Measurements from ENCODE around the gene THOP1. TPM values are rescaled to one million over a fixed set of nuclear protein-coding genes. Genes with fewer than 3 reads are reported as not detected.
A peak's percentile ranks its signal among the peaks of the same experiment; 100 is the strongest.

THOP1 gene
- total RNA-seq (2014; rRNA removed; shearing (Covaris generic)): 74.8 and 107 TPM in 2 replicates

DNA sequence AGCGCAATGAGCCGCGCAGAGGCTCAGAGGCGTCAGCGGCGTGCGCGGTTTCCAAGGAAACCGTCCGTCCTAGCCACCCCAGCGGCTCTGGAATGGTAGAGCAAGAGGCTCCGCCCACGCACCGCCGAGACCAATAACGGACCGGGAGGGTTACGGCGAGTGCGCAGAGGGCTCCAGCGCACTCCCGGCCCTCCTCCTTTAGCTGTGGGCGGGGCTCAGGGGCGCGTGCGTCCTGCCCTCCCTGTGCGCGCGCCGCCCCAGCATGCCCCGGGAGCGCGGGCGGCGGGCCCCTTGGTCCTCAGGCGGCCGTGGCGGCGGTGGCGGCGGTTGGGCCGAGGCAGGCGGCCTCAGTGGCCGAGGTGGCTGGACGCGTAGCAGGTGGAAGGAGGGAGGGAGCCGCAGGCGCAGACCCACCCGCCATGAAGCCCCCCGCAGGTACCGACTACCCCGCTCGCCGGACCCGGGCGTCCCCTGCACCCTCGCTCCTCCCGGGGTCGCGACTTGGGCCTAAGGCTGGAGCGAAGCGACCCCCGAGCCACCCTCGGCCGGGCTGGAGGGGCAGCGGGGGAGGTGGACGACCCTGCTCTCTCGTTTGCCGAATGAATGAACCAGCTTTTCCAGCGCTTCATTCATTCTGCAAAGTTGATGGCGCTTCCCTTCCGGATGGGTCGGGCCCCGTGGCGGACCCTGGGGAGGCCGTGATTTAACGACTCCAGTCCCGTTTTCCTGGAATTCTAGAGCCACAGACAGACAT, at the start of gene THOP1:
TSS of gene THOP1 (plus strand) at position 260 of the 754 bp plus-strand sequence. CDS start at position 420, 160 bp downstream.
- DNase-seq (ENCODE audit: low spot score): peak; percentile 98

DNA sequence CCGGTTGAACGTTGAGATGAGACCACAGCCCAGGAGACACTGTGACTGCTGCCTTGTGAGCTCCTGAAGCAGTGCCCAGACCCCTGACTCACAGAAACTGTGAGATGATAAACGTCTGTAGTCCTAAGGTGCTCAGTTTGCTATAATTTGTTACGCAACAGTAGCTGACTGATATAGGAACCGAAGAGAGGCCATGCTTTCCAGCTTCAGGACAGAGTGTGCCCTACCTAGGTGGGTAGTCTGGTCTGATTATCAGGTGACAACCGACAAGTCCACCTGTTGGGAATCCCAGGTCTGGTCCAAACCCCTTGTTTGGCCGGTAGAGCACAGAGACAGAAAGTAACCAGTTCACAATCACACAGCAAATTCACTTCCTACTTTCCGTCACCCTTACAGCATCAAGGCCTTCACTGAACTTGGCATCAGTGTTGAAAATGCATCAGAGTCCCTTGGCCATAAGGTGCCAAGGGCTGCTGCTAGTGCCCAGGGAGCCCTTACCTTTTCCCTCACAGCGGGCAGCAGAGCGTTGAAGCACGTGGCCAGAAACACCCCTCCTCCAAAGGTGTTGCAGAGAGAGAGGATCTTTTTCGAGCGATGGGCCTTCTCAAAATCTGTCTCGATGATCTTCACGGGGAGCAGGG, 48.6 kb upstream of the THOP1 start:
- DNase-seq (ENCODE audit: low spot score): no peak

- peak; percentile 93 for DNase-seq (ENCODE audit: low spot score)
Observed at GRCh38 chr19:2739602-2740313, 45.5 kb upstream of the THOP1 start, which contains the start of gene SLC39A3. Gene SLC39A3, minus strand, starts transcription at chr19:2740017. Its CDS starts 2,760 bp downstream, at chr19:2737257.

GRCh38 chr19:2740314-2740656, 45.0 kb upstream of the THOP1 start:
- no peak for DNase-seq (ENCODE audit: low spot score)

DNA sequence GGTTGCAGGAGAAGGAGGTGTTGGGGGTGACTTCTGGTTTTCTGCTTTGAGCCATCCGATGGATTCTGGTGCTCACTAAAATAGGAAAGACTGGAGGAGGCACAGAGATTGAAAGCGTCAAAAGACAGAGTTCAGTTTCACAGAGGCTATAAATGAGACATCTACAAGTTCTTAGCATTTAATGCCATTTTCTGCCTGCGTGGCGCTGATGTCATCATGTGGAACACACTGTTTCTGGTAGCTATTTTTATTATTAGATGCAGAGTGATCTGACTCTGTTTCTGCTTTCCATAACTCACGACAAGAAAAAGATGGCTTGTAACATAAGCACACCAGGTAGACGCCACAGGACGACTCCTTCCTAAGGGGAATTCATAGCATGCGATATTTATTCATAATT, 42.2 kb upstream of the THOP1 start:
- no peak for DNase-seq (ENCODE audit: low spot score)

GRCh38 chr19:2744113-2744512, 41.2 kb upstream of the THOP1 start:
- DNase-seq (ENCODE audit: low spot score): no peak

DNA sequence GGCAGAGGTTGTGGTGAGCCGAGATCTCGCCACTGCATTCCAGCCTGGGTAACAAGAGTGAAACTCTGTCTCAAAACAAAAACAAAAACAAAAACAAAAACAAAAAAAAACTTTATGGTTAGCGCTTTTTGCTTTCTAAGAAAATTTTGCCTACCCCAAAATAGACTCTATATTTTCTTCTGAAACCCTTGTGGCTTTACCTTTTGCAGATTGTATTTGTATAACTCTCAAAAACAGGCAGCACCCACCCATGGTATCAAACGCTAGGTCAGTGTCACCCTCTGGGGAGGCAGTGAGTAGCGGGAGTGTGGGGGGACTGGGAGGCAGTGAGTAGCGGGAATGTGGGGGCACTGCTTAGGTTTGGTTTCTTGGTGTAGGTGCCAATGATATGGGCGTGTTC, 38.0 kb upstream of the THOP1 start:
- no peak for DNase-seq (ENCODE audit: low spot score)

DNA sequence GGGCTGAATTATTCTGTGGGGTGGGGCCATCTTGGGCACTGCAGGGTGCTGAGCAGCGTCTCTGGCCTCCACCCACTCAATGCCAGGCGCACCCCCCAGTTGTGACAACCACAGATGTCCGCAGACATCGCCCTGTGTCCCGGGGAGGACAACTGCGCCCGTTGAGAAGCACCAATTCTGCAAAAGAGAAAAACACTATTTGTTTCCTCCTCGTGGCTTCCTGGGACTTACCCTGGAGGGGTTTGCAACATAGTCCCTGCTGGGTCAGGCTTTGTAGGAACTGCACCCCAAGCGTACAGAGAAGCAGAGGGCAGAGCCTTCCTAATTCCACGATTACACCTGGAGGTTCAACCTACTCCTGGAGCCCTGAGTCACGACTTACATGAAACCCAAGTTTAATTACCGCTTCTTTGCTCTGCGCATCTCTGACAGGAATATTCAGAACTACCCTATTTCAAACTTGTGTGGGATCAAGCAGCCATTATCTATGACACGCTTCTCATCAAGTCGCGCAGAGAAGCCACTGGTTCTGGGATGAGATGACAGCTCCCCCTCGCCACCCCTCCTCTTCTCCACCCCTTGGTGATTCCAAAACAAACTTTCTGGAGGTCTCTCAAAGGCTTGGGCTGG, 34.4 kb upstream of the THOP1 start:
- DNase-seq (ENCODE audit: low spot score): no peak

DNA sequence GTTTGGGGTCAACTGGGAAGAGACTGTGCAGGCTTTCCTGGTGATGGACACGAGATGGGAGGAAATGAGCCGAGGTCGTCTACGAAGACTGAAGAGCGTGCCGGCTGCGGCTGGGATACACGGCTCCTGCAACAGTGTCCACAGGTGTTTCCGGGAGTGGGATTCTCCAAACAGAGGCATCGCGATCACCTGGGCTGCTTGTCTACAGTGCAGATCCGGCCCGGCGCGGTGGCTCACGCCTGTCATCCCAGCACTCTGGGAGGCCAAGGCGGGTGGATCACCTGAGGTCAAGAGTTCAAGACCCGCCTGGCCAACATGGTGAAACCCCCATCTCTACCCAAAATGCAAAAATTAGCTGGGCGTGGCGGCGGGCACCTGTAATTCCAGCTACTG, 33.9 kb upstream of the THOP1 start:
- no peak for DNase-seq (ENCODE audit: low spot score)

DNA sequence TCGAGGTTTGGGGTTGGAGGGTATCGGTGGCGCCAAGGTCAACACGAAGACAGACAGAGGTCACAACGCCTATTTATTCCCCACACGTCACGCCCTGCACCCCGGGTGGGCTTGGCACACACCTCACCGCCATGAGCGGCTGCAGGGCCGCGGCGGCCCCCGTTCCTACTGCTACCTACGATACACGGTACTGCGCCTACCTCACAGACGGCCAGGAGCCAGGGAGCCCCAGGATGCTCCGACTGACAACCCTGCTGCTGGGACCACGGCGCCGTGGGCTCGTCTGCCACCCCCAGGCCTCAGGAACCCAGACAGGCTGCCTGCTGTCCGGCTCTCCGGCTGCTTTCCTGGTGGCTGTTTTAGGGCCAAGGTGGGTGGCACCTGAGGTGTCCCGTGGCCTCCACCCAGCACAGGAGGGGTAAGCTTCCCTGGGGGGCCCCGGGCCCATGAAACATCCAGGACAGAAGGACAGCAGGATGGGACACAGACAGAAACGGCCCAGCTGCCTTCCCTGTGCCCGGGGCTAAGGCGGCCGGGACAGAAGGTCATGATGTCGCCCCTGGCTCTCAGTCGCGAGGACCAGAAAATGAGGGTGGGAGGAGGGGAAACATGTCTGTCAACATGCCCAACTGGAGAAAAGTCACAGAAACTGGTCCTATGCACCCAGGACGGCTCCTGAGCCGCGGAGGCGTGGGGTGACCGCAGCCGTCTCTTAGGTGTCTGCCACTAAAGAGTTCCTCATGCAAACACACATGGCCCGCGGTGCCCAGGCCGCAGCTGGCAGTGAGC, 30.4 kb upstream of the THOP1 start:
- DNase-seq (ENCODE audit: low spot score): no peak

- no peak for DNase-seq (ENCODE audit: low spot score)
Observed at GRCh38 chr19:2755448-2755705, 29.9 kb upstream of the THOP1 start.

DNA sequence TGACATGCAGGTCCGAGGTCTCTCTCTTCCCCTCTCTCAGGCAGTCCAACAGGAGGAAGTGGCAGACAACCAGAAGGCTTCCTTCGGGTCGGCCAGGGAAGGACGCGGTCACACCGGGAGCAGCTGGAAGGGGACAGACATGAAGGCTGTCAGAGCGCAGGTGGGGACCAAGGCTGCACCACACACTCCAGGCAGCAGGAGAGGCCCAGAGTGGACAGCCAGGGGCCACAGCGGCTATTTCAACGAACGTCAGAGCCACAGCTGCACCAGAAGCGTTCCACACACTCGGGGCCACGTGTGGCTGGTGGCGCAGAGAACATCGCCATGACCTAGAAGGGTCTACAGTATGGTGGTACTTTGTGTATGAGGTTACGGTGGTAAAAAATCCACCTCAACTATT, 29.5 kb upstream of the THOP1 start:
- DNase-seq (ENCODE audit: low spot score): no peak

DNA sequence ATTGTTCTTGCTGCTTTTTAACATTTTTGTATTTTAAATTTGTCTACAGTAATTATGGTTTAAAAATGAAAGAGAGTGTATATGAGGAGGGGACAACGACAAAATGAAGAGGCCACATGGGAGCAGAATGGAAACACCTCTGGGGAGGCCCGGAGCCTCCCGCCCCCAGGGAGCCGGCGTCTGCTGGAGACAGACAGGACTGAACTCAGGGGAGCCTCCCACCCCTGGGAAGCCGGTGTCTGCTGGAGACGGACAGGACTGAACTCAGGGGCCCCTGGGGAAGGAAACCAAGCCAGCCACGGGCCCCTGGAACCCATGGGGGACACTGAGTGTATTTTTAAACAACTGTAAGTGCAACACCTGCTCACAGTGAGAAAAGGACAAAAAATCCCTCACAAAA, 28.8 kb upstream of the THOP1 start:
- no peak for DNase-seq (ENCODE audit: low spot score)

GRCh38 chr19:2756921-2757881, 28.1 kb upstream of the THOP1 start:
- no peak for DNase-seq (ENCODE audit: low spot score)

GRCh38 chr19:2758601-2759313, 26.5 kb upstream of the THOP1 start:
- DNase-seq (ENCODE audit: low spot score): no peak

DNA sequence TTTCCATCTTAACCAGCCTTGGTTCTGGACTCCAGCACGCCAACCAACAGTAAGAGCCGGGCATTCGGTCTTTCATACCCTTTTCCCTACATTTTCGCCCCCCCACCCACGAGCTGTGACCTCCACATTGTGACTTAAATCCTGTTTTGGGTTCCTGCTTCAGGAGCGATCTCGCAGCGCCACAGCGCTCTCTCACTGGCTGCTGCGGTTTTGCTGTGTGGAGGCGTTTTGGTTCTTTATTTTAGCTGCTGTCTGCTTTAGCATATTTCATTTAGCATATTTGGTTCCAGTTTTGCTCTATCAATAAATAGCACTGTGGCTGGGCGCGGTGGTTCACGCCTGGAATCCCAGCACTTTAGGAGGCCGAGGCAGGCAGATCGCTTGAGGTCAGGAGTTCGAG, 25.9 kb upstream of the THOP1 start:
- no peak for DNase-seq (ENCODE audit: low spot score)

DNA sequence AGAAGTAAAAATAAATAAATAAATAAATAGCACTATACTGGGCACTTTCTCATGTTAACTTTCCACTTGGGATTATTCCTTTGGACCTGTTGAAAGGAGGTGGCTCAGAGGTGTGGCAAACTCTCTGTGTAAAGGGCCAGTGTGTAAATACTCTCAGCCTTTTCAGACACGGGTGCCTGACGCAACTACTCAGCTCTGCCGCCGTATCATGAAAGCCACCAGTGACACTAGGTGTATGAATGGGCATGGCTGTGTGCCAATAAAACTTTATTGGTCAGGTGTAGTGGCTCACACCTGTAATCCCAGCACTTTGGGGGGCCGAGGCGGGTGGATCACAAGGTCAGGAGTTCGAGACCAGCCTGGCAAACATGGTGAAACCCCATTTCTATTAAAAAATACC, 25.3 kb upstream of the THOP1 start:
- DNase-seq (ENCODE audit: low spot score): no peak

- DNase-seq (ENCODE audit: low spot score): no peak
Observed at GRCh38 chr19:2761309-2761677, 24.0 kb upstream of the THOP1 start.

GRCh38 chr19:2761876-2762782, 23.2 kb upstream of the THOP1 start:
- DNase-seq (ENCODE audit: low spot score): no peak
